HepG2 (cell line): ENCODE measurements around the gene TARP.

Experiments
- ATAC-seq: fragments of 200-7000 bp; cut with Tn5 transposase; 3 replicates; pipeline ENCODE4 v1.9.1; 2020; ENCODE audit warnings: mild to moderate bottlenecking, moderate library complexity
- BruUV-seq: library from RNA; stranded (reverse); fragments of 400-500 nt; replicated peaks from 2 replicates; lab custom pipeline; 2021; lab: Mats Ljungman, UMichigan
- CTCF ChIA-PET: fragments of 300-600 bp; formaldehyde crosslinking; extraction: SDS; loops from one replicate; lab custom pipeline; 2021; ENCODE audit warnings: low total read pairs, inconsistent platforms, low intra/inter-chr PET ratio; lab: Yijun Ruan, JAX
- POLR2A ChIA-PET: fragments of 350-600 bp; sonication (Branson Sonifier 250); formaldehyde crosslinking; loops from one replicate; lab custom pipeline; 2020; ENCODE audit warnings: antibody characterized with exemption, inconsistent platforms; lab: Yijun Ruan, JAX
- DNase-seq: peaks from one replicate; pipeline ENCODE4 v3.0.0-alpha.2; 2015; ENCODE audit warnings: low spot score
- FAIRE-seq: peaks from 3 replicates; lab custom pipeline; 2011; peaks lifted over from hg19 to GRCh38; lab: Jason Lieb, UNC
- H2AFZ ChIP-seq: one replicate; pipeline ENCODE4 v1.6.1; 2011; ENCODE audit warnings: low read length, inconsistent platforms
- H3K27ac ChIP-seq: fragments of 300-600 bp; 3 replicates; pipeline ENCODE4 v1.8.0; 2011; ENCODE audit warnings: mixed run types, mild to moderate bottlenecking, mixed read lengths, low read length, inconsistent platforms; ENCODE audit not compliant: insufficient read depth; ENCODE audit errors: extremely low read length
- H3K27me3 ChIP-seq, 2 experiments: fragments of 200-600 bp in 1 of 2; 2 replicates in 1 of 2; 3 replicates in 1 of 2; pipeline versions ENCODE4 v1.6.0 to v1.8.0; 2011; ENCODE audit warnings: low read length in 2 of 2, mild to moderate bottlenecking in 2 of 2, moderate library complexity in 2 of 2, inconsistent platforms in 1 of 2; ENCODE audit not compliant: insufficient read depth in 2 of 2, control insufficient read depth in 1 of 2
- H3K36me3 ChIP-seq, 2 experiments: fragments of 200-600 bp in 1 of 2; replicated peaks in 1 of 2; 2 replicates in 1 of 2; 3 replicates in 1 of 2; pipeline versions ENCODE4 v1.5.1 to v1.8.0; 2011; ENCODE audit warnings: low read length in 2 of 2, inconsistent platforms in 1 of 2; ENCODE audit not compliant: insufficient read depth in 2 of 2, control insufficient read depth in 1 of 2
- H3K4me1 ChIP-seq: 2 replicates; pipeline ENCODE4 v1.5.1; 2012; ENCODE audit warnings: low read length, inconsistent platforms; ENCODE audit not compliant: insufficient read depth
- H3K4me2 ChIP-seq: 2 replicates; pipeline ENCODE4 v1.6.0; 2011; ENCODE audit warnings: low read depth, low read length, inconsistent platforms
- H3K4me3 ChIP-seq, 3 experiments: fragments of 200-600 bp in 1 of 3; sonication (generic), shearing (Covaris generic) in 1 of 3; replicated peaks in 1 of 3; 2 replicates each; pipeline ENCODE4 v1.5.1; 2011 to 2016; ENCODE audit warnings: low read length in 3 of 3, inconsistent platforms in 2 of 3, low read depth in 2 of 3, mild to moderate bottlenecking in 2 of 3, control low read depth in 1 of 3, mixed read lengths in 1 of 3; ENCODE audit not compliant: insufficient read depth in 1 of 3
- H3K79me2 ChIP-seq: one replicate; pipeline ENCODE4 v1.6.1; 2011; ENCODE audit warnings: low read length, inconsistent platforms; ENCODE audit not compliant: insufficient read depth
- H3K9ac ChIP-seq: 2 replicates; pipeline ENCODE4 v1.6.0; 2011; ENCODE audit warnings: mild to moderate bottlenecking, low read depth, low read length, inconsistent platforms; ENCODE audit not compliant: insufficient read depth
- H3K9me3 ChIP-seq: 2 replicates; pipeline ENCODE4 v1.5.1; 2012; ENCODE audit warnings: mild to moderate bottlenecking, low read length
- H4K20me1 ChIP-seq: 2 replicates; pipeline ENCODE4 v1.6.0; 2011; ENCODE audit warnings: inconsistent platforms, mild to moderate bottlenecking, low read length, moderate library complexity; ENCODE audit not compliant: insufficient read depth
- ELK4 ChIP-seq: sonication (generic); formaldehyde crosslinking; IDR thresholded peaks from 2 replicates; pipeline ENCODE4 v1.9.0; 2021; ENCODE audit warnings: missing genetic modification reagents, borderline replicate concordance
- GATAD1 ChIP-seq: IDR thresholded peaks from 2 replicates; pipeline ENCODE4 v1.6.1; 2016; ENCODE audit warnings: missing genetic modification reagents, missing compliant biosample characterization
- KAT8 ChIP-seq: IDR thresholded peaks from 2 replicates; pipeline ENCODE4 v1.6.1; 2016; ENCODE audit warnings: missing genetic modification reagents, missing compliant biosample characterization
- NFATC3 ChIP-seq: sonication (generic); formaldehyde crosslinking; IDR thresholded peaks from 2 replicates; pipeline ENCODE4 v1.5.1; 2020; ENCODE audit warnings: mild to moderate bottlenecking, missing genetic modification reagents
- NKX3-1 ChIP-seq: sonication (generic); formaldehyde crosslinking; IDR thresholded peaks from 2 replicates; pipeline ENCODE4 v1.5.0; 2020; ENCODE audit warnings: missing genetic modification reagents
- NRL ChIP-seq: sonication (generic); formaldehyde crosslinking; IDR thresholded peaks from 2 replicates; pipeline ENCODE4 v1.5.0; 2020; ENCODE audit warnings: missing genetic modification reagents, mild to moderate bottlenecking, moderate library complexity, borderline replicate concordance
- POLR2A ChIP-seq, 2 experiments: IDR thresholded peaks; 2 replicates each; pipeline ENCODE4 v1.6.1; 2011; ENCODE audit warnings: low read depth in 2 of 2, low read length in 2 of 2, mild to moderate bottlenecking in 1 of 2, moderate library complexity in 1 of 2; ENCODE audit not compliant: insufficient read depth in 1 of 2
- REPIN1 ChIP-seq: sonication (generic); formaldehyde crosslinking; IDR thresholded peaks from 2 replicates; pipeline ENCODE4 v1.8.0; 2022; ENCODE audit warnings: missing genetic modification reagents, low read depth, mild to moderate bottlenecking, borderline replicate concordance
- SNAI1 ChIP-seq: sonication (generic); formaldehyde crosslinking; IDR thresholded peaks from 2 replicates; pipeline ENCODE4 v1.5.0; 2020; ENCODE audit warnings: mild to moderate bottlenecking, missing genetic modification reagents, borderline replicate concordance
- SNAPC5 ChIP-seq: sonication (generic); formaldehyde crosslinking; IDR thresholded peaks from 2 replicates; pipeline ENCODE4 v1.8.1; 2023; ENCODE audit warnings: mild to moderate bottlenecking, missing genetic modification reagents, borderline replicate concordance
- TP53 ChIP-seq: sonication (generic); formaldehyde crosslinking; conservative IDR thresholded peaks from 2 replicates; pipeline ENCODE4 v1.4.0; 2020; ENCODE audit warnings: missing genetic modification reagents
- ZNF350 ChIP-seq: sonication (generic); formaldehyde crosslinking; IDR thresholded peaks from 2 replicates; pipeline ENCODE4 v1.4.0; 2020; ENCODE audit warnings: mild to moderate bottlenecking, low read depth, missing genetic modification reagents, borderline replicate concordance
- ZNF414 ChIP-seq: sonication (generic); formaldehyde crosslinking; IDR thresholded peaks from 2 replicates; pipeline ENCODE4 v1.5.0; 2020; ENCODE audit warnings: missing genetic modification reagents
- ZNF629 ChIP-seq: sonication (generic); formaldehyde crosslinking; conservative IDR thresholded peaks from 2 replicates; pipeline ENCODE4 v1.5.0; 2020; ENCODE audit warnings: missing genetic modification reagents
- WGBS: methylation state at CpG from one replicate; pipeline ENCODE4 v1.1.6; 2017; ENCODE audit warnings: low lambda C conversion rate; 5-methylcytosine and 5-hydroxymethylcytosine counted together
- in situ Hi-C: cut with HindIII; loops from 2 replicates; pipeline ENCODE4 v1.10.0; 2017; ENCODE audit warnings: low pct_unique_long_range_greater_than_20kb; ENCODE audit not compliant: extremely low pct_ligation_motif_present
- intact Hi-C: fragments of 100-400 bp; cut with micrococcal nuclease; formaldehyde crosslinking; loops from one replicate; pipeline ENCODE4 v1.10.0; 2022; ENCODE audit not compliant: unreplicated experiment

Gene TARP

GRCh38 chr7:38300175-38300574 lies 26.7 kb upstream of the TARP start:
- ATAC-seq, result no peak
- Histone ChIP-seq H3K9me3 (no peaks in the 10 kb centered on the region), H3K27me3 (peaks cover 0 to 21% of the 10 kb centered on the region in 2 experiments; a peak in 1 of 5 replicates), H3K4me1 (no peaks in the 10 kb centered on the region), H2AFZ (no peak overlapping the region), H3K79me2 (no peaks in the 10 kb centered on the region), H3K4me3 (no peak overlapping the region), H3K36me3 (no peaks in the 10 kb centered on the region), H4K20me1 (no peaks in the 10 kb centered on the region), H3K27ac (no peak overlapping the region), H3K9ac (no peak overlapping the region), H3K4me2 (no peak overlapping the region)
- 12% methylated on average over 8 of the region's 8 CpGs for WGBS
- intact Hi-C loops, result no loop called here
- CTCF ChIA-PET, result no interaction called here
- POLR2A ChIA-PET, result no interaction called here
- no peak for DNase-seq
- TF ChIP-seq REPIN1 (no peak), SNAI1 (CRISPR knock-in tag) (no peak), SNAPC5 (no peak)
- BruUV-seq, result no TSS peak
- in situ Hi-C loops, result loop anchor here (25.0 kb wide), 1 partner anchor 188 kb away; no protein-coding TSS in a partner anchor
- no peak for FAIRE-seq

- CTCF ChIA-PET, result no interaction called here
- H3K27ac ChIP-seq, result no peak overlapping the region
These were observed 26.0 kb upstream of the TARP start for GRCh38 chr7:38299275-38299931.

More at GRCh38 chr7:38299275-38299931, 26.0 kb upstream of the TARP start:
- POLR2A ChIA-PET, result no interaction called here
- Histone ChIP-seq H3K27me3 (peaks cover 0 to 16% of the 10 kb centered on the region in 2 experiments; a peak in 1 of 5 replicates), H3K79me2 (no peaks in the 10 kb centered on the region), H3K4me1 (no peaks in the 10 kb centered on the region), H3K36me3 (no peaks in the 10 kb centered on the region), H3K9ac (no peak overlapping the region), H3K4me3 (no peak overlapping the region), H4K20me1 (no peaks in the 10 kb centered on the region), H3K9me3 (no peaks in the 10 kb centered on the region), H3K4me2 (no peak overlapping the region), H2AFZ (no peak overlapping the region)
- WGBS, result 38% methylated on average over 9 of the region's 9 CpGs
- ATAC-seq (no peak), FAIRE-seq (no peak), DNase-seq (no peak)
- no TSS peak for BruUV-seq
- TF ChIP-seq ZNF629 (CRISPR knock-in tag), result no peak
- no peak for TF ChIP-seq POLR2A (IDR thresholded peaks at IDR 0.05; ENCODE audit: insufficient read depth in 1 of 2, low read depth in 2 of 2, low read length in 2 of 2)
- TF ChIP-seq ELK4 (CRISPR knock-in tag), result no peak
- no peak for TF ChIP-seq ZNF350
- no peak for TF ChIP-seq NRL (CRISPR knock-in tag)
- TF ChIP-seq NFATC3 (CRISPR knock-in tag), result no peak
- TF ChIP-seq NKX3-1 (CRISPR knock-in tag), result no peak
- TF ChIP-seq KAT8 (CRISPR knock-in tag), result no peak
- TF ChIP-seq GATAD1 (CRISPR knock-in tag), result no peak
- TF ChIP-seq ZNF414 (CRISPR knock-in tag), result no peak
- TF ChIP-seq TP53 (CRISPR knock-in tag), result no peak
- in situ Hi-C loops, result no loop called here
- intact Hi-C loops, result no loop called here
